Measurements from ENCODE around the gene CNRIP1.

GRCh38 chr2:68293024-68293423, 26.7 kb downstream of the CNRIP1 start:
- no peak for TF ChIP-seq CTCF (IDR thresholded peaks at IDR 0.05; ENCODE audit: low read depth, low read length)
- TF ChIP-seq POLR2A (IDR thresholded peaks at IDR 0.05; ENCODE audit: extremely low read depth, insufficient read length), result no peak

Data from NB4 (cell line).